Endodermal cell (in vitro differentiated cells): ENCODE data around the gene UNK. TPM values are rescaled to one million over a fixed set of nuclear protein-coding genes. Genes with fewer than 3 reads are reported as not detected.

Source experiments
- DNase-seq: peaks from one replicate; pipeline ENCODE4 v3.0.0-alpha.2; 2017
- H3K27ac ChIP-seq: 2 replicates; pipeline ENCODE4 v1.5.1; 2013; ENCODE audit warnings: mild to moderate bottlenecking, low read depth, low read length, moderate library complexity
- H3K27me3 ChIP-seq: 2 replicates; pipeline ENCODE4 v1.6.1; 2013; ENCODE audit warnings: mild to moderate bottlenecking, low read length, moderate library complexity; ENCODE audit not compliant: insufficient read depth, control insufficient read depth, poor library complexity, severe bottlenecking
- H3K36me3 ChIP-seq: 2 replicates; pipeline ENCODE4 v1.7.0; 2013; ENCODE audit warnings: mild to moderate bottlenecking, low read length, moderate library complexity; ENCODE audit not compliant: control insufficient read depth, insufficient read depth
- H3K4me1 ChIP-seq: one replicate; pipeline ENCODE4 v1.7.0; 2013; ENCODE audit warnings: low read length; ENCODE audit not compliant: control insufficient read depth, insufficient read depth
- H3K4me3 ChIP-seq: 2 replicates; pipeline ENCODE4 v1.5.1; 2013; ENCODE audit warnings: mild to moderate bottlenecking, low read length, moderate library complexity
- H3K9ac ChIP-seq: 2 replicates; pipeline ENCODE4 v1.6.1; 2013; ENCODE audit warnings: mild to moderate bottlenecking, low read length, moderate library complexity; ENCODE audit not compliant: poor library complexity, severe bottlenecking; ENCODE audit errors: extremely low read depth
- H3K9me3 ChIP-seq: 2 replicates; pipeline ENCODE4 v1.6.1; 2013; ENCODE audit warnings: mild to moderate bottlenecking, low read length, moderate library complexity; ENCODE audit not compliant: control insufficient read depth
- H3K27ac Mint-ChIP-seq: 2 replicates; pipeline ENCODE4 v1.8.0; 2020; ENCODE audit warnings: mixed read lengths
- H3K27me3 Mint-ChIP-seq: 2 replicates; pipeline ENCODE4 v1.8.0; 2021; ENCODE audit warnings: mild to moderate bottlenecking, mixed read lengths; ENCODE audit not compliant: insufficient read depth
- H3K36me3 Mint-ChIP-seq: 2 replicates; pipeline ENCODE4 v1.8.0; 2020; ENCODE audit warnings: low read depth, mixed read lengths
- H3K4me1 Mint-ChIP-seq: 2 replicates; pipeline ENCODE4 v1.8.0; 2020; ENCODE audit warnings: mixed read lengths
- H3K4me3 Mint-ChIP-seq: 2 replicates; pipeline ENCODE4 v1.8.0; 2020; ENCODE audit warnings: mild to moderate bottlenecking, moderate library complexity, mixed read lengths
- H3K9me3 Mint-ChIP-seq: 2 replicates; pipeline ENCODE4 v1.8.0; 2020; ENCODE audit warnings: mild to moderate bottlenecking, mixed read lengths
- CTCF ChIP-seq: fragments of 200-600 bp; sonication (generic); conservative IDR thresholded peaks from 2 replicates; pipeline ENCODE4 v1.5.0; 2021; ENCODE audit warnings: antibody characterized with exemption, mild to moderate bottlenecking
- whole genome bisulfite sequencing, 2 experiments: methylation state at CpG; one replicate each; pipeline versions ENCODE4 v1.1.5 to v1.1.7; 2013; ENCODE audit warnings: missing lambda C conversion rate in 2 of 2, mixed read lengths in 1 of 2; ENCODE audit not compliant: insufficient coverage in 1 of 2, insufficient read length in 1 of 2; 5-methylcytosine and 5-hydroxymethylcytosine counted together
- microRNA-seq: library from miRNA; unstranded; fragments of <30 nt; microRNA quantifications from one replicate; pipeline ENCODE4 v1.2.0, GENCODE V29; 2020; ENCODE audit warnings: borderline microRNAs expressed
- total RNA-seq, 2 donors: library from RNA; stranded (reverse); fragmentation: NEBNext Ultra II Directional in 1 of 2; extraction: Animal tissue kit (Norgen Biotek cat#: 25700) in 1 of 2; gene quantifications; 2 replicates in 1 of 2; 3 replicates in 1 of 2; pipeline ENCODE4 v1.2.1, GENCODE V29; 2021

Gene UNK
- total RNA-seq, 2 donors from 2014 or later: 38.0 to 39.0 TPM

- Mint-ChIP-seq H3K4me3 (no peak overlapping the region), H3K27me3 (peaks cover 21% of the 10 kb centered on the region), H3K4me1 (peaks cover 23% of the 10 kb centered on the region), H3K27ac (no peak overlapping the region), H3K36me3 (no peaks in the 10 kb centered on the region), H3K9me3 (no peaks in the 10 kb centered on the region)
- H3K27me3 ChIP-seq: peaks cover 24% of the 10 kb centered on the region
- no peaks in the 10 kb centered on the region for H3K36me3 ChIP-seq
- TF ChIP-seq CTCF: no peak
- DNase-seq: no peak
- no peak overlapping the region for H3K9ac ChIP-seq
- WGBS, 2 experiments: 92 to 94% methylated on average over 8 to 10 of the region's 11 CpGs
- H3K27ac ChIP-seq: no peak overlapping the region
- no peak overlapping the region for H3K4me3 ChIP-seq
- H3K9me3 ChIP-seq: no peaks in the 10 kb centered on the region
- peaks cover 5% of the 10 kb centered on the region for H3K4me1 ChIP-seq
Observed at GRCh38 chr17:75873587-75874322, 89.1 kb downstream of the UNK start.

GRCh38 chr17:75874323-75875181, 89.9 kb downstream of the UNK start:
- Mint-ChIP-seq H3K9me3 (no peaks in the 10 kb centered on the region), H3K36me3 (no peaks in the 10 kb centered on the region), H3K4me1 (peaks cover 17% of the 10 kb centered on the region), H3K27ac (no peak overlapping the region), H3K4me3 (no peak overlapping the region), H3K27me3 (peaks cover 28% of the 10 kb centered on the region)
- Histone ChIP-seq H3K9me3 (no peaks in the 10 kb centered on the region), H3K4me1 (peaks cover 3% of the 10 kb centered on the region), H3K36me3 (no peaks in the 10 kb centered on the region), H3K27me3 (peaks cover 32% of the 10 kb centered on the region), H3K27ac (no peak overlapping the region), H3K9ac (no peak overlapping the region), H3K4me3 (no peak overlapping the region)
- DNase-seq: peak; percentile 58
- 90 to 93% methylated on average over 19 to 37 of the region's 38 CpGs for WGBS, 2 experiments
- TF ChIP-seq CTCF: no peak

Small RNA genes lying within 50 kb of the gene (microRNA-seq; reads per million reads assigned to microRNA genes)
- gene MIR4738: not detected

Other genes with a start within 250 kb of the UNK start
- gene MYO15B, start 197.0 kb upstream of the UNK start, total RNA-seq: 100 to 1,000 TPM in 1 of 2 donors, 10 to 100 TPM in 1; 89.0 to 123 TPM
- gene SMIM5, start 151.4 kb upstream of the UNK start, total RNA-seq: under 1 TPM in 1 of 2 donors, not detected in 1; 0.40 TPM
- 10 to 100 TPM; 54.3 TPM for gene RECQL5, start 117.7 kb upstream of the UNK start, total RNA-seq
- 100 to 1,000 TPM in 1 of 2 donors, 10 to 100 TPM in 1; 96.5 to 113 TPM for gene SAP30BP, start 117.5 kb upstream of the UNK start, total RNA-seq
- gene ITGB4, start 63.3 kb upstream of the UNK start, total RNA-seq: 1 to 10 TPM; 3.4 to 5.1 TPM
- 10 to 100 TPM; 26.7 to 33.2 TPM for gene GALK1, start 19.6 kb upstream of the UNK start, total RNA-seq
- 1 to 10 TPM; 6.3 to 6.4 TPM for gene UNC13D, start 59.6 kb downstream of the UNK start, total RNA-seq
- gene WBP2, start 70.5 kb downstream of the UNK start, total RNA-seq: 10 to 100 TPM; 74.3 to 82.7 TPM
- gene TRIM47, start 93.8 kb downstream of the UNK start, total RNA-seq: 1 to 10 TPM; 1.6 to 2.7 TPM
- gene TRIM65, start 112.1 kb downstream of the UNK start, total RNA-seq: 10 to 100 TPM; 27.4 to 35.3 TPM
- 100 to 1,000 TPM; 103 to 118 TPM for gene MRPL38, start 120.1 kb downstream of the UNK start, total RNA-seq
- 10 to 100 TPM; 25.9 to 39.1 TPM for gene FBF1, start 156.2 kb downstream of the UNK start, total RNA-seq
- gene ACOX1, start 194.4 kb downstream of the UNK start, total RNA-seq: 10 to 100 TPM; 28.6 to 37.1 TPM
- gene TEN1, start 194.4 kb downstream of the UNK start, total RNA-seq: 10 to 100 TPM; 12.1 to 15.3 TPM
- gene CDK3, start 216.0 kb downstream of the UNK start, total RNA-seq: 10 to 100 TPM in 1 of 2 donors, 1 to 10 TPM in 1; 7.3 to 11.7 TPM
- under 1 TPM; 0.20 to 0.51 TPM for gene EVPL, start 242.5 kb downstream of the UNK start, total RNA-seq